ENCODE results near the gene SHISAL1. TPM values are rescaled to one million over a fixed set of nuclear protein-coding genes. Genes with fewer than 3 reads are reported as not detected.

The SHISAL1 gene
- total RNA-seq, 1 experiment from 2014 or later: 1.6 TPM

DNA sequence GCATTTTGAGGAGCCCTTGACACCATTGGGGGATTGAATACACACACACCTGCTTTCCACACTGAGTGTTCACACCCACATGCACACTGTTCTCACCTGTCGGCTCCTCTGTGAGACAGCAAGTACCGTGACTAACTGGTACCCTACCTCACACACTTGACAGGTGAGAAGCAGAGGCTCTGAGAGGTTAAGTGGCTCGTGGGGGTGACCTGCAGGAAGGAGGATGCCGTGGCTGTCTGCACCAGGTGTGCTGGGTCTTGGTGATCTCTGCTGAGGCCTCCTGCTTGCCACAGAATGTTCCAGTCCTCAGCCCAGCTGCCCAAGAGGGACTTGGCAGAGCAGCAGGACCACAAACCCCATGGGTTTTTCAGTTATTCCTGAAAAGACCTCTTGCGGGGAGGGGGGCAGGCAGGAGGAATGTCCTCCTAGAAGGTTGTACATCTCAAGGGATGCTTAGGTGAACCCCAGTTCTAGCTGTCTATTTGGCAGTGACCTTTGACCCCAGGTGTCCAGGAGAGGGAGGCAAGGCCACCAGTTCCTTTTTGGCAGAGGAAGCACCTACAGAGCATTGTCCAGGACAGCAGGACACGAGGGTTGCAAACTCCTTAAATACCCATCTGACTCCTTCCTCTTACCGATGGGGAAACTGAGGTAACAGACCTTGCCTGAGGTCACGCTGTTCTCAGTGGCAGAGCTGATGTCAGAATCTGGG, 66.0 kb downstream of the SHISAL1 start:
- intact Hi-C loops (cut with micrococcal nuclease): no loop called here
- BruUV-seq (replicated peaks): no TSS peak
- Mint-ChIP-seq H3K27ac (ENCODE audit: low read depth, unreplicated experiment) (no peak overlapping the region), H3K4me1 (ENCODE audit: insufficient read depth, unreplicated experiment) (no peaks in the 10 kb centered on the region), H3K36me3 (ENCODE audit: insufficient read depth, unreplicated experiment) (no peaks in the 10 kb centered on the region), H3K4me3 (ENCODE audit: unreplicated experiment) (no peak overlapping the region), H3K9me3 (ENCODE audit: unreplicated experiment) (no peaks in the 10 kb centered on the region), H3K27me3 (ENCODE audit: insufficient read depth, unreplicated experiment) (peaks cover 14% of the 10 kb centered on the region)
- CTCF ChIA-PET: interaction anchor here (1.0 kb wide), 1 partner anchor 380 kb away, joined by 4 read pairs; no protein-coding TSS in a partner anchor
- TF ChIP-seq CTCF (IDR thresholded peaks at IDR 0.05; ENCODE audit: unreplicated experiment): no peak
- DNase-seq (ENCODE audit: unreplicated experiment): no peak
- POLR2A ChIA-PET: no interaction called here

- Mint-ChIP-seq H3K27ac (ENCODE audit: low read depth, unreplicated experiment) (no peak overlapping the region), H3K27me3 (ENCODE audit: insufficient read depth, unreplicated experiment) (peaks cover 23% of the 10 kb centered on the region), H3K4me1 (ENCODE audit: insufficient read depth, unreplicated experiment) (no peaks in the 10 kb centered on the region), H3K9me3 (ENCODE audit: unreplicated experiment) (no peaks in the 10 kb centered on the region), H3K4me3 (ENCODE audit: unreplicated experiment) (no peak overlapping the region), H3K36me3 (ENCODE audit: insufficient read depth, unreplicated experiment) (no peaks in the 10 kb centered on the region)
- no peak for DNase-seq (ENCODE audit: unreplicated experiment)
- ChIA-PET CTCF (no interaction called here), POLR2A (no interaction called here)
- no TSS peak for BruUV-seq (replicated peaks)
- intact Hi-C loops (cut with micrococcal nuclease): no loop called here
- no peak for TF ChIP-seq CTCF (IDR thresholded peaks at IDR 0.05; ENCODE audit: unreplicated experiment)
These were observed 66.9 kb downstream of the SHISAL1 start for GRCh38 chr22:44245867-44246266.

- H3K27me3 Mint-ChIP-seq (ENCODE audit: insufficient read depth, unreplicated experiment): peaks cover 27% of the 10 kb centered on the region
- H3K36me3 Mint-ChIP-seq (ENCODE audit: insufficient read depth, unreplicated experiment): no peaks in the 10 kb centered on the region
- no peak for TF ChIP-seq CTCF (IDR thresholded peaks at IDR 0.05; ENCODE audit: unreplicated experiment)
- BruUV-seq (replicated peaks): no TSS peak
- H3K4me1 Mint-ChIP-seq (ENCODE audit: insufficient read depth, unreplicated experiment): no peaks in the 10 kb centered on the region
- ChIA-PET CTCF (no interaction called here), POLR2A (no interaction called here)
- no peak overlapping the region for H3K4me3 Mint-ChIP-seq (ENCODE audit: unreplicated experiment)
- no peaks in the 10 kb centered on the region for H3K9me3 Mint-ChIP-seq (ENCODE audit: unreplicated experiment)
- intact Hi-C loops (cut with micrococcal nuclease): no loop called here
- no peak overlapping the region for H3K27ac Mint-ChIP-seq (ENCODE audit: low read depth, unreplicated experiment)
- DNase-seq (ENCODE audit: unreplicated experiment): no peak
These were observed 67.3 kb downstream of the SHISAL1 start for GRCh38 chr22:44245438-44245837.

GRCh38 chr22:44244265-44244822, 68.4 kb downstream of the SHISAL1 start:
- H3K27me3 Mint-ChIP-seq (ENCODE audit: insufficient read depth, unreplicated experiment): peaks cover 38% of the 10 kb centered on the region
- H3K9me3 Mint-ChIP-seq (ENCODE audit: unreplicated experiment): no peaks in the 10 kb centered on the region
- no peak for TF ChIP-seq CTCF (IDR thresholded peaks at IDR 0.05; ENCODE audit: unreplicated experiment)
- no TSS peak for BruUV-seq (replicated peaks)
- H3K4me3 Mint-ChIP-seq (ENCODE audit: unreplicated experiment): no peak overlapping the region
- intact Hi-C loops (cut with micrococcal nuclease): no loop called here
- no peaks in the 10 kb centered on the region for H3K4me1 Mint-ChIP-seq (ENCODE audit: insufficient read depth, unreplicated experiment)
- ChIA-PET POLR2A (no interaction called here), CTCF (no interaction called here)
- no peak overlapping the region for H3K27ac Mint-ChIP-seq (ENCODE audit: low read depth, unreplicated experiment)
- no peaks in the 10 kb centered on the region for H3K36me3 Mint-ChIP-seq (ENCODE audit: insufficient read depth, unreplicated experiment)
- DNase-seq (ENCODE audit: unreplicated experiment): no peak
